Measurements from ENCODE around the gene SH2D3A. TPM values are rescaled to one million over a fixed set of nuclear protein-coding genes. Genes with fewer than 3 reads are reported as not detected.

SH2D3A gene
- total and polyA plus RNA-seq, 2 of the 4 experiments (the other 2 are of a cell fraction) = under 0.01 to 0.09 TPM

DNA sequence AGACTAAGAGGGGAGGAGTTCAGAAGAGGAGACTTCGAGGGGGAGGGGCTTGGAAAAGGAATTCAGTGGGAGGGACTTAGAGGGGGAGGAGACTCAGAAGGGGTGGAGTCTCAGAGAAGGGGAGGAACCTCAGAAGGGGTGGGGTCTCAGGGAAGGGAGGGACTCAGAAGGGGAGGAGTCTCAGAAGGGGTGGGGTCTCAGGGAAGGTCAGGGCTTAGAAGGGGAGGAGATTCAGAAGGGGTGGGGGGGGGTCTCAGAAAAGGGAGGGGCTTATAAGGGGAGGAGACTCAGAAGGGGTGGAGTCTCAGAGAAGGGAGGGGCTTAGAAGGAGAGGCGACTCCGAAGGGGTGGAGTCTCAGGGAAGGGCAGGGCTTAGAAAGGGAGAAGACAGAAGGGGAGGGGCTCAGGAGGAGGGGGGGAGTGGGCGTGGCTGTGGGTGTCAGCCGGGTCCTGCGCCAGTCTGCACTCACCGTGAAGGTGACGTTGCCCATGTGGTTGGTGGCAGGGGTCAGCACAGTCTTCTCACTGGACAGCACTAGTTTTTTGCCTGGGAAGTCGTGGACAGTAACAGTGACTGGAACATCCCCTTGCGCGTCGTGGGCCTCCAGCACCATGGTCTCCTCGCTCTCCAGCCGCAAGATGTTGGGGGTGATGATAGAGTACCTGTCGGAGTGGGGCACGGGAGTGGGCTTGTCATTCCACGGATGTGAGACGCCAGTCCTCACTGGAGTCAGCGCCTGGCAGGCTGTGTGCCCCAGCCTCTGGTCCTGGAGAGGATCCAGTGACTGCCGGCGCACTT, 48.3 kb downstream of the SH2D3A start:
- Histone ChIP-seq H3K9ac (ENCODE audit: low read depth, low read length) (no peak overlapping the region), H3K14ac (replicated peaks; ENCODE audit: low read depth, low read length) (no peak overlapping the region), H3K36me3 (ENCODE audit: control insufficient read depth, insufficient read depth, low read length) (peaks cover 4% of the 10 kb centered on the region; the same call in 1 of the 2 replicates), H3K4me3 (ENCODE audit: insufficient read depth, low read depth, low read length) (no peak overlapping the region), H3K18ac (ENCODE audit: low read depth, low read length) (no peak overlapping the region), H3K9me3 (ENCODE audit: control insufficient read depth, insufficient read depth, low read length) (no peaks in the 10 kb centered on the region), H3K27me3 (ENCODE audit: control insufficient read depth, insufficient read depth, low read length) (no peaks in the 10 kb centered on the region), H2BK5ac (ENCODE audit: low read depth, low read length, poor library complexity, severe bottlenecking) (no peak overlapping the region), H2BK15ac (ENCODE audit: low read depth, low read length) (no peak overlapping the region), H2BK20ac (ENCODE audit: low read depth, low read length) (no peak overlapping the region), H3K9me1 (ENCODE audit: insufficient read depth, low read length) (no peaks in the 10 kb centered on the region), H2BK120ac (ENCODE audit: low read depth, low read length) (no peak overlapping the region), H3K4me1 (ENCODE audit: control insufficient read depth, insufficient read depth, low read length) (peaks cover 2% of the 10 kb centered on the region; the same call in 1 of the 2 replicates), H4K91ac (ENCODE audit: insufficient read depth, low read depth, low read length) (no peak overlapping the region), H4K8ac (ENCODE audit: low read depth in 2 of 2, low read length in 2 of 2) (no peak overlapping the region), H3K27ac (ENCODE audit: insufficient read depth, low read length) (no peak overlapping the region), H2AK9ac (replicated peaks; ENCODE audit: low read depth, low read length, poor library complexity) (no peak overlapping the region), H3K4ac (ENCODE audit: low read depth, low read length) (no peak overlapping the region), H4K20me1 (ENCODE audit: insufficient read depth, low read length) (no peaks in the 10 kb centered on the region), H3K4me2 (ENCODE audit: low read depth, low read length) (no peak overlapping the region), H2AFZ (replicated peaks; ENCODE audit: low read length, poor library complexity) (no peak overlapping the region), H3K56ac (ENCODE audit: extremely low read depth, insufficient read depth, low read length) (no peak overlapping the region), H2AK5ac (ENCODE audit: low read depth, low read length) (no peak overlapping the region; the same call in 1 of the 2 replicates), H3K23ac (ENCODE audit: low read depth, low read length) (no peak overlapping the region), H4K5ac (ENCODE audit: low read depth, low read length) (no peak overlapping the region), H3K79me1 (ENCODE audit: low read depth in 1 of 2, low read length in 2 of 2) (no peaks in the 10 kb centered on the region)
- BruUV-seq (replicated peaks) = no TSS peak
- intact Hi-C loops (cut with micrococcal nuclease) (no loop called here), in situ Hi-C loops (cut with MboI; ENCODE audit: low sequenced_read_pairs) (no loop called here), dilution Hi-C loops (cut with HindIII; ENCODE audit: low sequenced_read_pairs, unreplicated experiment) (no loop called here)
- ATAC-seq (ENCODE audit: low read depth) (peak; percentile 9; the same call in 1 of the 2 replicates), DNase-seq (no peak)
- WGBS, 2 experiments (ENCODE audit: extremely low coverage in 2 of 2, insufficient read length in 1 of 2) = 78% methylated on average over 11 of the region's 21 CpGs; no CpG with 5 or more reads in 1 of the 2 experiments
- TF ChIP-seq, protein P1, sequence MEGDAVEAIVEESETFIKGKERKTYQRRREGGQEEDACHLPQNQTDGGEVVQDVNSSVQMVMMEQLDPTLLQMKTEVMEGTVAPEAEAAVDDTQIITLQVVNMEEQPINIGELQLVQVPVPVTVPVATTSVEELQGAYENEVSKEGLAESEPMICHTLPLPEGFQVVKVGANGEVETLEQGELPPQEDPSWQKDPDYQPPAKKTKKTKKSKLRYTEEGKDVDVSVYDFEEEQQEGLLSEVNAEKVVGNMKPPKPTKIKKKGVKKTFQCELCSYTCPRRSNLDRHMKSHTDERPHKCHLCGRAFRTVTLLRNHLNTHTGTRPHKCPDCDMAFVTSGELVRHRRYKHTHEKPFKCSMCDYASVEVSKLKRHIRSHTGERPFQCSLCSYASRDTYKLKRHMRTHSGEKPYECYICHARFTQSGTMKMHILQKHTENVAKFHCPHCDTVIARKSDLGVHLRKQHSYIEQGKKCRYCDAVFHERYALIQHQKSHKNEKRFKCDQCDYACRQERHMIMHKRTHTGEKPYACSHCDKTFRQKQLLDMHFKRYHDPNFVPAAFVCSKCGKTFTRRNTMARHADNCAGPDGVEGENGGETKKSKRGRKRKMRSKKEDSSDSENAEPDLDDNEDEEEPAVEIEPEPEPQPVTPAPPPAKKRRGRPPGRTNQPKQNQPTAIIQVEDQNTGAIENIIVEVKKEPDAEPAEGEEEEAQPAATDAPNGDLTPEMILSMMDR (conservative IDR thresholded peaks at IDR 0.05; ENCODE audit: low read depth, low read length) = no peak
- no peak for TF ChIP-seq MAZ (IDR thresholded peaks at IDR 0.05; ENCODE audit: borderline replicate concordance, low read depth, low read length)
- no peak for TF ChIP-seq MXI1 (IDR thresholded peaks at IDR 0.05; ENCODE audit: borderline replicate concordance, low read depth, low read length)
- no peak for TF ChIP-seq CHD1 (IDR thresholded peaks at IDR 0.05; ENCODE audit: low read depth, low read length)
- no peak for TF ChIP-seq RCOR1 (IDR thresholded peaks at IDR 0.05; ENCODE audit: insufficient replicate concordance, low read length)
- no peak for TF ChIP-seq RAD21 (IDR thresholded peaks at IDR 0.05; ENCODE audit: low read length)
- no peak for TF ChIP-seq SMC3 (IDR thresholded peaks at IDR 0.05; ENCODE audit: low read depth, low read length)
- no peak for TF ChIP-seq FOS (IDR thresholded peaks at IDR 0.05; ENCODE audit: low read depth, low read length)
- TF ChIP-seq CEBPB (IDR thresholded peaks at IDR 0.05; ENCODE audit: low read depth, low read length) = no peak
- no peak for TF ChIP-seq POLR2A (IDR thresholded peaks at IDR 0.05; ENCODE audit: low read depth, low read length)
- no peak for TF ChIP-seq ELK1 (IDR thresholded peaks at IDR 0.05; ENCODE audit: borderline replicate concordance, low read depth, low read length)
- TF ChIP-seq MAFK (IDR thresholded peaks at IDR 0.05; ENCODE audit: low read depth, low read length) = no peak
- TF ChIP-seq BHLHE40 (IDR thresholded peaks at IDR 0.05; ENCODE audit: low read depth, low read length) = no peak
- TF ChIP-seq, protein P2, sequence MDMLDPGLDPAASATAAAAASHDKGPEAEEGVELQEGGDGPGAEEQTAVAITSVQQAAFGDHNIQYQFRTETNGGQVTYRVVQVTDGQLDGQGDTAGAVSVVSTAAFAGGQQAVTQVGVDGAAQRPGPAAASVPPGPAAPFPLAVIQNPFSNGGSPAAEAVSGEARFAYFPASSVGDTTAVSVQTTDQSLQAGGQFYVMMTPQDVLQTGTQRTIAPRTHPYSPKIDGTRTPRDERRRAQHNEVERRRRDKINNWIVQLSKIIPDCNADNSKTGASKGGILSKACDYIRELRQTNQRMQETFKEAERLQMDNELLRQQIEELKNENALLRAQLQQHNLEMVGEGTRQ (IDR thresholded peaks at IDR 0.05; ENCODE audit: low read depth, low read length) = no peak
- ChIA-PET POLR2A (ENCODE audit: unreplicated experiment) (no interaction called here), CTCF (no interaction called here)

All from IMR-90 (cell line).